ENCODE measurements around the gene ARHGAP15.

Gene ARHGAP15

GRCh38 chr2:143702931-143703330, 573.7 kb downstream of the ARHGAP15 start:
- no peak for DNase-seq

GRCh38 chr2:143704451-143705106, 575.4 kb downstream of the ARHGAP15 start:
- DNase-seq = no peak

DNA sequence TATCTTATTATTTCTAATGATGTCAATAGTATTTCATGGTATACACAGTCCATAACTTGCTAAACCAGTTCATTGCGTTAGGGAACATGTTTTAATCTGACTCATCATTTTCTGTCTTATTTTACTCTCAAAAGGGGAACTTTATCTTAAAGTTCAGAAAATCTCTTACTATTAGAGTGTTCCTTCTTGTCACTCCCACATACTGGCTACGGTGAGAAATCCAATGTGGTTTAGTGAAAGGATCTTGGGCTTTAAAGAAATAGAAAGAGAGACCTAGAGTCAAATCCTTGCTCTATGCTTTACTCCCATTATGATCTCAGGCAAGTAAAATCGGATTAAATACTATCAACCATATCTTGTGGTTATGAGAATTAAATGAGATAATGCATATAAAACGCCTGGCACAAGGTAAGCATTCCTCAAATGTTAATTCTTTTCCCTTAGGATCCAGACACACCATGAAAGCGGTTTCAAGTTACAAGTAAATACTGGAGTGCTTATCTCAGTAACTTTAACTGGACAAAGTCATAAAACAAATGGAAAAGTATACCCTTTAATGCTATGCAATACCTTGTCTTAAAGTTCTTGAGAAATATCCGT, 576.0 kb downstream of the ARHGAP15 start:
- no peak for DNase-seq

- no peak for DNase-seq
These were observed 577.1 kb downstream of the ARHGAP15 start for GRCh38 chr2:143706354-143706753.

GRCh38 chr2:143708682-143709081, 579.5 kb downstream of the ARHGAP15 start:
- no peak for DNase-seq

DNA sequence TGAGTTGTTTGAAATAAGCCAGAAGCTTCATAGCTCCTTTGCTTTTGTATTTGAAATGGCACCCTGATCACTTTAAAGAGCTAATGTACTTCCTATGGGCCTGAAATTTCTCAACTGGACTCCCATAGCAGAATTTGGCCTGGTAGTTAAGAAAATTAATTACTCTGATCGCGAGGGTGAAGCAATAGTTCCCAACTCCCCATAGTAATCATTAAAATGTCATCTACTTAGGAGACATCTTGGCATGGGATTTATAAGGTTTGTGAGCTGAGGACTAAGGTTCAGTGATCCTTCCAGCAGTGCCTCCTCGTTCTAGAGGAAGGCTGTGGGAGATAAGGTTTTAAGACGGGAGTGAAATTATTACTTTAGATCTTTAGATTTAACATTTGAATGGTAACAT, 581.0 kb downstream of the ARHGAP15 start:
- DNase-seq = no peak

GRCh38 chr2:143710879-143711278, 581.7 kb downstream of the ARHGAP15 start:
- DNase-seq = no peak

DNA sequence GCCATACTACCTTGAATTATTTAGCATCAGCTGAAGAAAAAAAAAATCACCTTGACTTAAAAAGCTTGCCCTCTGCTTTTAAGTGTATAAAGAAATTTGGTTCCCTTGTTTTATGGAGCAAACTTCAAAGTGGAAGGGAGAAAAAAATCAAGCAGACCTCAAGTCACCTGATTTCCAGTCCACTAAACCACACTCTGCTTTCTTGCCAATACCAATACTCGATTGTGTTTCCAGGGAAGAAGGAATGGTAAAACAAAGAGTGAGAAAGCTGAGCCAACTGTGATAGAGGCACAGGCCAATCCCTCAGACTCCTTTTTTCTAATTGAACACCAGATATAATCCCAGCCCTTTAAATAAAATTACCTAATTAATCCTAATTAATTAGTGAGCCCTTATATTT, 587.3 kb downstream of the ARHGAP15 start:
- DNase-seq = no peak

GRCh38 chr2:143717053-143717452, 587.8 kb downstream of the ARHGAP15 start:
- no peak for DNase-seq

DNA sequence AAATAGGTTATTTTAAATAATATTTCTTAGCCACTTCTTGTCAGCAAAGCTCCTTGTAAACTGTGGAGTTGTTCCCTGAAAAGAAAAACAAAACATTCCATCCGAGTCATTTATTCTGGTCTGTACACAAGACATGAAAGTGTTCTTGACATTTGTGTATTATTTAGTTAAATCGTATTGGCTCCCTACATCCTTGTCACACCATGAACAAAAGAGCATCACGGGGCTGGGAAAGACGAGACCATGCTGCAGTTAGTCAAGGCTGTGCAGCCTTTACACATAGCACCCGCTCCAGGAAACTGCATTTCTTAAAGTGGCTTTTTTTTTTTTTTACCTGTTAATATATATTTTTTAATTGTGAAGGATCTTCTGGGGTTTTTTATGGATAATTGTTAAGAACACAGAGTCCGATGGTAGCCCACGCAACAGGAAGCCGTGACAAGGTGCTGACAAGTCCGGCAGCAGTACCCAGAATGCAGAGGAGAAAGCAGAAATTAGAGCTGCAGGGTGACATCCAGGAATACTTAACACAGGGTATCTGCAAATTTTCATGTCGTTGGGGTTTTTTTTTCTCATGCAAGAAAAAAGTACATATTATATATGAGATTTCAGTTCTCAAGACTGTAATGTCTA, 588.4 kb downstream of the ARHGAP15 start:
- no peak for DNase-seq

DNA sequence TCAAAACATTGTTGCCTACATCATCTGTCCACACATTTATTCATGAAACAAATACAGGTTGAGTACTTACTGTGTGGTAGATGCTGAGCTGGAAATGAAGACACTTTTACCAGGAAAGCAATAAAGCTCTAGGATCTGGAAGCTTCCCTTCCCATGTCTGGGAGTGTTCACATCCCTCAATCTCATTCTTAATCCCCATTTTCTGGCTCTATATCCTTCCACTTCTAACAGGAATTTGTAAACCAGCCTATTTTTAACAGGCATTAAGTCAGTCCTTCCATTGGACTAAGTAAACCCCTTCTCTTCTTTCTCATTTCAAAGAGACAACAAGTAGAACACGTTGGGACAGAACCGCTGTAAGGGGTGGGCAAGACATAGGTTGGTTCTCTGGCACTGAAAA, 589.5 kb downstream of the ARHGAP15 start:
- DNase-seq = no peak

DNA sequence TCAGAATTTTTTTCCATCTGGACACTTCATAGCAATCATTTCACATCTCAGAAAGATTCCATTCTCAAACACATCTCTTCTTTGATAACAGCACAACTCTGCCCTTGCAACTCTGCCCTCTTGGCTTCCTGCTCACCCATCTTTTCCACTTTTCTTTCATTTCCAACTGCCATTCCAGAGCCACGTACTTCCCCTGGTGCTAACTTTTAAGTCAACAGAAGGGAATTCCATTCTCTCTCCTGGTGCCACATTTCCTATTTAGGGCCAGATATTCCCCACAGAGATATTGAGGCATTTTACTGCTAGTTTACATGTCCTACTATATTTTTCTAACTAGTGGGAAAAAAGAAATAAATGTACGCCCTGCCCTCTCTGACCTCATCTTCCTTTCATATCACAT, 590.2 kb downstream of the ARHGAP15 start:
- DNase-seq = no peak

GRCh38 chr2:143720095-143720664, 591.0 kb downstream of the ARHGAP15 start:
- no peak for DNase-seq

- no peak for DNase-seq
These were observed 596.2 kb downstream of the ARHGAP15 start for GRCh38 chr2:143725400-143725799.

- no peak for DNase-seq
These were observed 597.1 kb downstream of the ARHGAP15 start for GRCh38 chr2:143726151-143726845.

DNA sequence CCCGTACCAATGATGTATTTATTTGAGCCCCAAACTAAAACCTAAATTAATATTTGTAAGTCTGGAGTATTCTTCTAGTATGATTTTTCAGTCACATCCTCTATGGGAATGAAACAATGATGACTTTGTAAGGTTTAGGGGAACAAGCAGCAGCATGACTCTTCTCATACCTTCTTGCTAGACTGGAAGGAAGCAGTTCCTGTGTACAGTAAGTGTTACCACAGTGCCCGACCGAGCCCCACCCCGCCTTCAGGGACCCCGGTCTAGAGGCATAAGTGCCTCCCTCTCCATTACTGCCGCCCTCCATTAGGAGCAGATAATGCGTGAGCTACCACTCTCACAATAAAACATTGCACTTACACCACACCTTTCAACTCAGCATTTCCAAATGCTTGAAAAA, 599.3 kb downstream of the ARHGAP15 start:
- DNase-seq = peak in 1 of 2 donors; percentile 15

GRCh38 chr2:143729296-143729814, 600.1 kb downstream of the ARHGAP15 start:
- DNase-seq = no peak

DNA sequence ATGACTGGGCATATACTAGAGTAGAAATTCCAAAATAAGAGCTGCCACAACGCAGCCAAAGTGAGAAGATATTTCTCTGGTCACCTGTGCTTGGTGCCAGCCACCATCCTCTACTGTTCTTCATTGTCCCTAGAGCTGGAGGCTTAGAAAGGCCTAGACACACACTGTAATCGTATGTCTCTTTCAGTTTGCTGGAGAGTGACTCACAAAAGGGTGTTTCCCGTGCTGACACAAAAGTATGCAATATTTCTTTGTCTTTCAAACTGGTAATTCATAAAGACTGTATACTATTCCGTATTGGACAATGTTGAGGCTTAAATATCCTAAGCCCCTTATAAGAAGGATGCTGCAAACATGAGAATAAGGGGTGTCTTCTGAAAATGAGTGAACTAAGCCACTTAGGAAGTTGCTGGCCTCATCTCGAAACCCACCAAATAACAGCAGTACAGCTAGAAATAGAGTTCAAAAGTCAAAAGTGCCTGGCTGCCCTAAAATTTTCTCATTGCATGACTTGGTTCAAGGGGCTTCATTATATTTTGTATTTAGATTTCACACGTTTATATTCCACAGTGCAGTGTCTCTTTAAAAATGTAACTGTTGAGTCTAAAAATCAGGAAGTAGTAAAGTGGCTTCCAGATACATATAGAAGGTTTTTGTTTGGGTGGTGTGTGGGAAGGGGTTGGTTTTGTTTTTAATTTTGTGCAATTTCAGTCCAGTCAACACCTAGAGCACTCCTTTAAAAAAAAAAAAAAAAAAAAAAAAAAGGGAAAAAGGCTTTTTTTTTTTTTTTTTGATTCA, 601.1 kb downstream of the ARHGAP15 start:
- peak in 1 of 2 donors; percentile 32 for DNase-seq

DNA sequence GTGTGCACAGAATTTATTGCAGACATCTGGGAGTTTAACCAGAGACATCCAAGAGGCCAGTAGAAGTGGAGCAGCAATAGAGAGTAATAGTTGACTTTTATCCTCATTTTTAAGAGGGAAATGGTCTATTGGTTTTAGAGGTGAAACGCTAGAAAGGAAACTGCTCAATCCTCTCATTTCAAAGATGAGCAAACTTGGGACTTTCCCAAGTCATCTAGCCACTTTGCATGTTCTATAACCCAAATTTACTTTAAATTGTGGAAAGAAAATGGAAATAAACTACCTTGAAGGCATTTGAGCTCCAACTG, 601.7 kb downstream of the ARHGAP15 start:
- DNase-seq = no peak

- DNase-seq = no peak
These were observed 602.9 kb downstream of the ARHGAP15 start for GRCh38 chr2:143732076-143732475.

GRCh38 chr2:143732871-143733270, 603.7 kb downstream of the ARHGAP15 start:
- no peak for DNase-seq

DNA sequence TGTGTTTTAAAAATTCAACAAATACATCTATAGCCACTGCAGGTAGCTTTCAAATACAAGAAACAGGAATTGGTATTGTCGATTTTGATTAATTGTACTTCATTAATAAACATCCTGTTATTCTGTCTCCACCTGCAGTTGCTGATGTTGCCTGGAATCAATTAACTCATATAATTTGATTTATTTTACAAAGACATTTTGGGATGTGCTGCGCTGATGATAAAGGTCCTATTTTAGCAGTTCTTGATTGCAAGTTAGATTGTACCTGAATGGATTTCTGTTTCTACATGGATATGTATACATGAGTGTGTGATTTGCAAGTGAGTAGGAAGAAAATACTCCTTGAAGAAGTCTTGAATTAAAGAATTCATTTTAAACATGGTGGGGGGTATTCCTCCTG, 605.3 kb downstream of the ARHGAP15 start:
- DNase-seq = no peak

- DNase-seq = no peak
These were observed 607.7 kb downstream of the ARHGAP15 start for GRCh38 chr2:143736904-143737303.
